GM12892 (cell line): ENCODE results near the gene SAP25.

ENCODE experiments used
- POLR2A ChIP-seq: IDR thresholded peaks from 2 replicates; pipeline ENCODE4 v1.6.1; 2011; ENCODE audit warnings: low read depth, low read length, control low read depth
- POLR2AphosphoS5 ChIP-seq: IDR thresholded peaks from 2 replicates; pipeline ENCODE4 v1.6.1; 2011; ENCODE audit warnings: low read depth, low read length, control low read depth

GRCh38 chr7:100544967-100545359, 28.7 kb downstream of the SAP25 start:
- no peak for TF ChIP-seq POLR2AphosphoS5
- TF ChIP-seq POLR2A, result no peak
